ENCODE data around the gene KCNJ11.
A peak's percentile ranks its signal among the peaks of the same experiment; 100 is the strongest.

The KCNJ11 gene

GRCh38 chr11:17353821-17354600 is 34.4 kb downstream of the KCNJ11 start:
- H3K79me2 ChIP-seq (ENCODE audit: insufficient read depth, low read length), result peaks cover 62% of the 10 kb centered on the region
- peaks cover 38% of the 10 kb centered on the region for H3F3A ChIP-seq (ENCODE audit: insufficient read depth)
- TF ChIP-seq EZH2phosphoT487 (conservative IDR thresholded peaks at IDR 0.05; ENCODE audit: low read length) (no peak), CTCF (IDR thresholded peaks at IDR 0.05; ENCODE audit: insufficient read depth, low read length, poor library complexity, severe bottlenecking) (no peak)
- peak overlapping the region; percentile 70 for H2AFZ ChIP-seq (ENCODE audit: low read depth, low read length, severe bottlenecking)
- H3K36me3 ChIP-seq (ENCODE audit: low read length), result peaks cover 25% of the 10 kb centered on the region
- peak overlapping the region; percentile 79 for H3K4me3 ChIP-seq (ENCODE audit: insufficient read depth, low read length, poor library complexity, severe bottlenecking)
- H3K27ac ChIP-seq (ENCODE audit: low read depth, low read length), result peak overlapping the region; percentile 89
- H3K4me2 ChIP-seq (ENCODE audit: low read depth, low read length, poor library complexity, severe bottlenecking), result peak overlapping the region; percentile 77
- H3K9ac ChIP-seq (ENCODE audit: low read length), result peak overlapping the region; percentile 76
- H4K20me1 ChIP-seq (ENCODE audit: low read depth, low read length), result peaks cover 12% of the 10 kb centered on the region; the same call in 1 of the 2 replicates
- H3K9me2 ChIP-seq (replicated peaks; ENCODE audit: insufficient read depth, low read length), result no peaks in the 10 kb centered on the region
- no peaks in the 10 kb centered on the region for H3K27me3 ChIP-seq (ENCODE audit: low read length)
- H3K9me3 ChIP-seq (ENCODE audit: insufficient read depth, low read length), result no peaks in the 10 kb centered on the region

GRCh38 chr11:17352950-17353820 is 35.3 kb downstream of the KCNJ11 start:
- Histone ChIP-seq H4K20me1 (ENCODE audit: low read depth, low read length) (peaks cover 7% of the 10 kb centered on the region; the same call in 1 of the 2 replicates), H3K36me3 (ENCODE audit: low read length) (peaks cover 17% of the 10 kb centered on the region), H3K27me3 (ENCODE audit: low read length) (no peaks in the 10 kb centered on the region), H3F3A (ENCODE audit: insufficient read depth) (peaks cover 38% of the 10 kb centered on the region), H3K9me3 (ENCODE audit: insufficient read depth, low read length) (no peaks in the 10 kb centered on the region), H3K9me2 (replicated peaks; ENCODE audit: insufficient read depth, low read length) (no peaks in the 10 kb centered on the region), H3K4me2 (ENCODE audit: low read depth, low read length, poor library complexity, severe bottlenecking) (peak overlapping the region; percentile 77), H3K79me2 (ENCODE audit: insufficient read depth, low read length) (peaks cover 53% of the 10 kb centered on the region), H2AFZ (ENCODE audit: low read depth, low read length, severe bottlenecking) (peak overlapping the region; percentile 70), H3K27ac (ENCODE audit: low read depth, low read length) (peak overlapping the region; percentile 89), H3K4me3 (ENCODE audit: insufficient read depth, low read length, poor library complexity, severe bottlenecking) (peak overlapping the region; percentile 79), H3K9ac (ENCODE audit: low read length) (peak overlapping the region; percentile 76)
- no peak for TF ChIP-seq EZH2phosphoT487 (conservative IDR thresholded peaks at IDR 0.05; ENCODE audit: low read length)
- no peak for TF ChIP-seq CTCF (IDR thresholded peaks at IDR 0.05; ENCODE audit: insufficient read depth, low read length, poor library complexity, severe bottlenecking)

- Histone ChIP-seq H3K4me3 (ENCODE audit: insufficient read depth, low read length, poor library complexity, severe bottlenecking) (peak within 1 kb of the TSS; percentile 79), H3K4me2 (ENCODE audit: low read depth, low read length, poor library complexity, severe bottlenecking) (peak within 1 kb of the TSS; percentile 77), H3K27me3 (ENCODE audit: low read length) (no peaks in the 10 kb centered on the region), H3K27ac (ENCODE audit: low read depth, low read length) (peak within 1 kb of the TSS; percentile 89), H3K36me3 (ENCODE audit: low read length) (peaks cover 4% of the 10 kb centered on the region), H2AFZ (ENCODE audit: low read depth, low read length, severe bottlenecking) (peak within 1 kb of the TSS; percentile 93), H3K79me2 (ENCODE audit: insufficient read depth, low read length) (peaks cover 38% of the 10 kb centered on the region), H3F3A (ENCODE audit: insufficient read depth) (peaks cover 45% of the 10 kb centered on the region), H3K9me3 (ENCODE audit: insufficient read depth, low read length) (no peaks in the 10 kb centered on the region), H4K20me1 (ENCODE audit: low read depth, low read length) (no peaks in the 10 kb centered on the region; the same call in 1 of the 2 replicates), H3K9me2 (replicated peaks; ENCODE audit: insufficient read depth, low read length) (no peaks in the 10 kb centered on the region), H3K9ac (ENCODE audit: low read length) (peak within 1 kb of the TSS; percentile 76)
- TF ChIP-seq CTCF (IDR thresholded peaks at IDR 0.05; ENCODE audit: insufficient read depth, low read length, poor library complexity, severe bottlenecking), result no peak
- TF ChIP-seq EZH2phosphoT487 (conservative IDR thresholded peaks at IDR 0.05; ENCODE audit: low read length), result no peak
These were observed 36.8 kb downstream of the KCNJ11 start, which contains the start of gene NCR3LG1 for GRCh38 chr11:17351510-17352176. TSS of gene NCR3LG1 (plus strand) at chr11:17351800. CDS start at chr11:17351970, 170 bp downstream.
